ES-I3 (cell line): ENCODE data around the gene DHRS11.

Experiments
- H3K36me3 ChIP-seq: 2 replicates; pipeline ENCODE4 v1.6.1; 2013; ENCODE audit warnings: mild to moderate bottlenecking, low read length, control low read depth, moderate library complexity; ENCODE audit not compliant: insufficient read depth
- H3K4me1 ChIP-seq: 2 replicates; pipeline ENCODE4 v1.6.1; 2013; ENCODE audit warnings: mild to moderate bottlenecking, control low read depth, low read length; ENCODE audit not compliant: insufficient read depth
- H3K9ac ChIP-seq: 2 replicates; pipeline ENCODE4 v1.6.1; 2013; ENCODE audit warnings: low read depth, mild to moderate bottlenecking, low read length, moderate library complexity
- H3K9me3 ChIP-seq: 2 replicates; pipeline ENCODE4 v1.6.1; 2013; ENCODE audit warnings: mild to moderate bottlenecking, low read length, moderate library complexity; ENCODE audit not compliant: control insufficient read depth, insufficient read depth

DHRS11 gene

DNA sequence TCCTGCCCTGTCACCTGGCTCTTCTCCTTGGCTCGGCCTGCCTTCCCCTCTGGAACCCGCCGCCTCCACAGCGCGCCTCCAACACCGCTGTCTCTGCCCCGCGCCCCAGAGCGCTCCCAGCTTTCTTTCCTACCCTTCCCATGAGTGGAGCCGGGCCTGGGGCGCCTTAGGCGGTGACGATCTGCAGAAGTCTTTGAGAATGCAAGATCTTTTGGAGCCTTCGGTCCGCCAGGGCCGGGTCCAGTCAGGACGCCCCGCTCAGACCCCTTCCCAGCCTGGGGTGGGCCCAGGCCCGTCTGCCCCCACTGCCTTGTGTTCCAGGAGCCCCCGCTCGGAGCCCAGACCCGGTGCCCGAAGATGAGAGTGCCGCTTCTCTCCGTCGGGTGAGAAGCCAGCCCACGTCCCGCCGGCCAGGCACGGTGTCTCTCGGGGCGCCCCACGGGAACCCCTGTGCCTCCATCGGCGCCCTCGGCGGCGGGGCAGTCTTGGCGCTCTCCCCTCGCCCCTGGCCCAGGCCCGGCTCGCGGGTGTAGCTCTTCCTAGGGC is 49.7 kb downstream of the DHRS11 start:
- H3K9ac ChIP-seq, result peak overlapping the region; percentile 41; the same call in 1 of the 2 replicates
- H3K9me3 ChIP-seq, result no peaks in the 10 kb centered on the region
- peaks cover 6% of the 10 kb centered on the region; the same call in 1 of the 2 replicates for H3K4me1 ChIP-seq
- no peaks in the 10 kb centered on the region for H3K36me3 ChIP-seq

DNA sequence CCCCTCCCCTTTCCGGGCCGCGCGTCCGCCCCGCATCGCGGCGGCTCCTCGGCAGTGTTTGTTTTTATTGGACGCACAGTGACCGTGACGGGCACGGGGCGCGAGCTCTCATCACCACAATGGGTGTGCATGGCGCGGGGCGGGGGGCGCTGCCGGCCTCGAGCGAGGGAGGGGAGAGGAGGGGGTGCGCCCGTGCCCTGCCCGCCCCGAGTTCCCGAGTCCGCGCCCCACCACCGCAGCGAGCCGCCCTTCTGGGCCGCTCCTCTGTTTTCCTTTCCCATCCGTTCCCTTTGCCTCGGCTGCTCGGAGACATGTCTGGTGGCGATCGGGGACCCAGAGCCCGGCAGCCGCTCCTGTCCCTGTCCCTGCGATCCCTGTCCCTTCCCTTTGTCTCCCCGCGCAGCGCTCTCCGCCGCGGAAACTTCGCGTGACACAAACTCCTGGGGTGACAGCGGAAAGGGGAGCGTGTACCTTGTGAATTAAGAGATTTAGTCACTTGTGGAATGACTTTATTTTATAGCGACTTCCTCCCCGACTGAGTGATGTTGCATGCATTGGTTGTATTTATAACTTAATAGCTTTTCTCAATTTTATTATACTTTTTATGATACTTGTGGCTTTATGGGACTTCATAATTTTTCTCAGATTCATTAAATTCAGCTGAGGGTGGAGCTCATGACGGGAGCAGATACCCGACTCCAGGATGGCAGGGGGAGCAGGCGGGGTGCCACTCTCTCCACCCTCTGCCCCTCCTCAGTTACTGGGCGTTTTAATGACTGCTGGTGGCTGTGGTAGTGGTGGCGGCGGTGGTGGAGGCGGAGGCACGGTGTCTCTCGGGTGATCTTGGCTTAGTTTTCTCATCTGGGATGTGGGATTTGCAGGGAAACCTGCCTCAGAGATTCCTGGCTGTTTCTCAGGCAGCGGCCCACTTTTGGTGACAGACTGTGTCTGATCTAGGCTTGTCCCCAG is 50.5 kb downstream of the DHRS11 start:
- H3K9me3 ChIP-seq, result no peaks in the 10 kb centered on the region
- H3K4me1 ChIP-seq, result peaks cover 6% of the 10 kb centered on the region; the same call in 1 of the 2 replicates
- no peaks in the 10 kb centered on the region for H3K36me3 ChIP-seq
- peak overlapping the region; percentile 41; the same call in 1 of the 2 replicates for H3K9ac ChIP-seq

DNA sequence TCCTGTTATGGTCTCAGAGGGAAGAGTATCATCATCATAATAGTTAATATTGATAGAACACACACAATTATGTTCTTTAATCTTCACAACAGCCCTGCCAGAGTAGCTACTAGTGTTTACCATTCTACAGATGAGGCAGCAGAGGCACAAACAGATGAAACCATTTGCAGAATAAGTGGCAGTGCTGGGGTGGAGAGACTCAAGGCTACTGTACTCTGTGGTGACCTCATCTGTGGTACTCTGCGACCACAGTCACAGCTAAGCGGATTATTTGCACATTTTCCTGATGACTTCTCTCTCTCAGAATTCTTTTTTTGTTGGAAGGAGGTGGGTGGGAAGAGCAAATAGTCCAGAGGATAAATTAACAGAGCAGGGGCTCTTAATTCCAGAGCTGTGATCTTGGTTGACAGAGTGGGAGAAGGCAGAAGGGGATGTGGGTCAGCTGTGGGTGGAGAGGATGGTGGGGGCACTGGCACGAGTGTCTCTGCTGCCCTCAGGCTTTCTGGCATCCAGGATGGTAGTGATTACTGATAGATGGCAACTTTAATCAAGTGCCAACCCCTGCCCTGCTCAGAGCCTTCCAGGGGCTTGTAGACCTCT is 51.5 kb downstream of the DHRS11 start:
- Histone ChIP-seq H3K9me3 (no peaks in the 10 kb centered on the region), H3K36me3 (no peaks in the 10 kb centered on the region), H3K9ac (no peak overlapping the region), H3K4me1 (peaks cover 6% of the 10 kb centered on the region; the same call in 1 of the 2 replicates)

DNA sequence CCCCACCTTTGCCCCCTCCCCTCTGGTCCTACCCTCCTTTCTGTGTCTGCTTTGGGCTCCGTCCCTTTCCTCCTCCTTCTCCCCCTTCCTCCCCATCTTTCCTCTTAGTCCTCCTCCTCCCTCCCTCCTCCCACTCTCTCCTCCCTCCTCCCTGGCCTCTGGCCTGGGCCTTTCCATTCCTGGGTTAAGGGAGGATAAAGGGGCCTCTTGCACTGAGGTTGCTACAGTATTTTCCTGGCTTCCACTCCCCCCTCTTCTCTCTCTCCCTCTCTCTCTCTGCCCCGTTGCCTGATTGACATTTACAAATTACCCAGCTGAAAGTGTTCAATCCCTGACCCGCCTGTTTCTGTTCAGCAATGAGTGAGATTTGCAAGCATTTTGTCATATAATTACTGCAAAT is 53.7 kb downstream of the DHRS11 start:
- Histone ChIP-seq H3K9ac (no peak overlapping the region), H3K9me3 (no peaks in the 10 kb centered on the region), H3K4me1 (peaks cover 6% of the 10 kb centered on the region; the same call in 1 of the 2 replicates), H3K36me3 (no peaks in the 10 kb centered on the region)

DNA sequence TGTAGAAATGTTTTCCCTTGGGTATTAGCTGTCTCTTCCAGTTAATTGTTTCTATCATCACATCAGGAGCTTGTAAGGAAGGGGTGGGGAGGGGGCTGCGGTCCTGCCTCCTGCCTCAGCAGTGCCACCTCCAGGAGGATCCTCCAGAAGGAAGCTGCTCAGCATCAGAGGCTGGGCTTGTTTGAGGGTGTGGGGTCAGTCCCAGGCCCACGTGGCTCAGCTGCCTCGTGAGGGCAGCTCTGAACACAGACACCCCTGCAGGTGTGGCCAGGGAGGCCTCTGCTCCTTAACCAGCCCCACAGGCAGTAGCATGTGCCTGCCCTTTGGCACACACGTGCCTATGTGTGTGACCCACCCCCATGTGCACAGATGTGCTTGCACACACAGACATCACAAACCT is 56.0 kb downstream of the DHRS11 start:
- no peaks in the 10 kb centered on the region for H3K9me3 ChIP-seq
- peaks cover under 1% of the 10 kb centered on the region; the same call in 1 of the 2 replicates for H3K4me1 ChIP-seq
- no peak overlapping the region for H3K9ac ChIP-seq
- no peaks in the 10 kb centered on the region for H3K36me3 ChIP-seq

DNA sequence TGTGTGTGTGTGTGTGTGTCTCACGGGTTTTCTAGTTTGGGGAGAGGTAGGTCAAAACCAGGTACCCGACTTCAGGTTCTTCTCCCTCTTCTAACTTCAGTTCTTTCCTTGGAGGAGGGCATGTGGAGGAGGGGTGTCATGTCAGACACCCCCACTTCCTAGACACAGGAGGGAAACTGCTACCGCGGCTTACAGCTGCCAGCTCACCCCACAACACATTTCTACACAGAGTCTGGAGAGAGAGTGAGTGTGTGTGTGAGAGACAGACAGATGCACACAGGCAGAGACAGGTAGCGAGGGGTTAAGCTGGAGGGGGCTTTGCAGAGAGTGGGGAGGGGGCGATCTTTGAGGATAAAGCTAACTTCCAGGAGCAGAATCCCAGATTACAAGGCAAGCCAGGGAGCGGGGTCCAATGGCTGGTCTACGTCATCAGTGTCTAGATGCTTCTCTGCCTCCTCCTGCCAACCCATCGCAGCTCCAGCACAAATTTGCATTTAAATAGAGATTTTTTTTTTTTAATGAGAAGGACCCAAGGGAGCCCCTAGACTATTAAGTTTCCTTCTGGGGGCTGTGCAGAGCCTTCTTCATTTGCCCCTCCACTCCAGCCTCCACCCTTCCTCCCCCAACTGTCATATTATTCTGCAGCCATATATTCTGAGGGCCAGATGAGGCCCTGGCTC is 58.6 kb downstream of the DHRS11 start:
- H3K9me3 ChIP-seq, result no peaks in the 10 kb centered on the region
- no peaks in the 10 kb centered on the region for H3K36me3 ChIP-seq
- no peak overlapping the region for H3K9ac ChIP-seq
- no peaks in the 10 kb centered on the region; the same call in 1 of the 2 replicates for H3K4me1 ChIP-seq
